T-helper 2 cell treated with Interferon-gamma antibody and Interleukin-4, amounts not matched to agents 5 μg/mL and 100 μg/mL, for 36 hours (primary cell): ENCODE measurements around the gene RNF103.
A peak's percentile ranks its signal among the peaks of the same experiment; 100 is the strongest.
"Not testable (repeated sequence)": the region's sequence is repeated elsewhere in the genome, so short reads cannot be mapped to it uniquely, and the experiment has no call there.

Source experiments
- DNase-seq: peaks from one replicate; pipeline ENCODE4 v3.0.0; 2021; ENCODE audit warnings: low spot score
- H3K27ac Mint-ChIP-seq: one replicate; pipeline ENCODE4 v1.8.0; 2021; ENCODE audit warnings: mild to moderate bottlenecking, mixed read lengths
- H3K27me3 Mint-ChIP-seq: one replicate; pipeline ENCODE4 v1.8.0; 2021; ENCODE audit warnings: low read depth, mixed read lengths
- H3K36me3 Mint-ChIP-seq: one replicate; pipeline ENCODE4 v1.8.0; 2021; ENCODE audit warnings: low read depth, mixed read lengths
- H3K4me1 Mint-ChIP-seq: one replicate; pipeline ENCODE4 v1.8.0; 2021; ENCODE audit warnings: low read depth, mixed read lengths
- H3K4me3 Mint-ChIP-seq: one replicate; pipeline ENCODE4 v1.8.0; 2022; ENCODE audit warnings: mild to moderate bottlenecking, moderate library complexity, mixed read lengths
- H3K9me3 Mint-ChIP-seq: one replicate; pipeline ENCODE4 v1.8.0; 2021; ENCODE audit warnings: mixed read lengths

The RNF103 gene

GRCh38 chr2:86616502-86616901 lies 7.2 kb downstream of the RNF103 start:
- no peak overlapping the region for H3K27ac Mint-ChIP-seq
- H3K9me3 Mint-ChIP-seq = no peaks in the 10 kb centered on the region
- no peak overlapping the region for H3K4me3 Mint-ChIP-seq
- H3K4me1 Mint-ChIP-seq = peaks cover 30% of the 10 kb centered on the region
- H3K36me3 Mint-ChIP-seq = peaks cover 62% of the 10 kb centered on the region
- no peak for DNase-seq
- no peaks in the 10 kb centered on the region for H3K27me3 Mint-ChIP-seq

GRCh38 chr2:86615596-86615995 lies 8.1 kb downstream of the RNF103 start:
- Mint-ChIP-seq H3K36me3 (peaks cover 71% of the 10 kb centered on the region), H3K4me3 (no peak overlapping the region), H3K27ac (no peak overlapping the region), H3K9me3 (no peaks in the 10 kb centered on the region), H3K4me1 (peaks cover 28% of the 10 kb centered on the region), H3K27me3 (no peaks in the 10 kb centered on the region)
- DNase-seq = no peak

DNA sequence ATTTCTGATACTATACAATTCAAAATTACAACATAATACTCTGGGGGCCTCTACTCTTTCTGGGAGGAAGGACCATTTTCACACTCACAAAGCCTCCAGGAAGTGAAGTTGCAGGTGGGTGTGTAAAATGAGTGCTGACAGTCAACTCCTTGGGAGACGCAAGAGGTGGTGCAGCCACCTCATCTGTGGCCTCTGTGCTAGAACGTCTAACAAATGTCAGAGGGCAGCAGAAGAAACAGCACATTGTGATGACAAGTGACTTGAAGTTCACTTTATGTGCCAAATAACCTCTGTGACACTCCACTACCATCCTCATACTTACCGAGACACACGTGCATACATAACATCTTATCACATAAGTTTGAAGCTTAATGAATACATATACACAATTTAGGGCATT lies 10.2 kb downstream of the RNF103 start:
- peaks cover 69% of the 10 kb centered on the region for H3K36me3 Mint-ChIP-seq
- no peak for DNase-seq
- H3K27ac Mint-ChIP-seq = no peak overlapping the region
- H3K4me1 Mint-ChIP-seq = peaks cover 19% of the 10 kb centered on the region
- H3K9me3 Mint-ChIP-seq = no peaks in the 10 kb centered on the region
- H3K27me3 Mint-ChIP-seq = no peaks in the 10 kb centered on the region
- H3K4me3 Mint-ChIP-seq = no peak overlapping the region

- no peaks in the 10 kb centered on the region for H3K27me3 Mint-ChIP-seq
- peaks cover 52% of the 10 kb centered on the region for H3K36me3 Mint-ChIP-seq
- DNase-seq = no peak
- no peak overlapping the region for H3K27ac Mint-ChIP-seq
- no peak overlapping the region for H3K4me3 Mint-ChIP-seq
- H3K4me1 Mint-ChIP-seq = peaks cover 12% of the 10 kb centered on the region
- H3K9me3 Mint-ChIP-seq = no peaks in the 10 kb centered on the region
Measured at GRCh38 chr2:86610871-86611270, 12.8 kb downstream of the RNF103 start.

- no peak overlapping the region for H3K4me3 Mint-ChIP-seq
- no peaks in the 10 kb centered on the region for H3K27me3 Mint-ChIP-seq
- peaks cover 60% of the 10 kb centered on the region for H3K36me3 Mint-ChIP-seq
- no peaks in the 10 kb centered on the region for H3K9me3 Mint-ChIP-seq
- H3K27ac Mint-ChIP-seq = no peak overlapping the region
- no peak for DNase-seq
- peaks cover 15% of the 10 kb centered on the region for H3K4me1 Mint-ChIP-seq
Measured at GRCh38 chr2:86608832-86609410, 14.7 kb downstream of the RNF103 start.

DNA sequence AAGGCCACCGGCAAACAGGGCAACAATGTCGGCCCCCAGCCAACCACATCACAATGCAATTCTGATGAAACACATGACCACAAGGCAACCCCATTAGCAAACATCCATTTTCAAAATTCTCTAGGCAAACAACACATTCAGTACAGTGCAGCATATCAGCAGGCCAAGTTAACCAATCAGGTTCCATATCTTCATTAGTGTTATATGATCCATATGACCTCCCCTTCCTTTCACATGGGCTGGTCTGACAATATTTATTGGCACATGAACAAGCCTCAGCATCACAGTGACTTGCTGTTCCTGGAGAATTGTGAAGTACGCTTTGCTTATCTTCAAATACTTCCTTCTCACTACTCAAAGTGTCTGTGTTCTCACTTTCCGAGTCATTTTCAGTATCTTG lies 19.8 kb downstream of the RNF103 start:
- Mint-ChIP-seq H3K4me1 (peaks cover 6% of the 10 kb centered on the region), H3K27ac (no peak overlapping the region), H3K36me3 (peaks cover 33% of the 10 kb centered on the region), H3K9me3 (no peaks in the 10 kb centered on the region), H3K4me3 (no peak overlapping the region), H3K27me3 (no peaks in the 10 kb centered on the region)
- no peak for DNase-seq

DNA sequence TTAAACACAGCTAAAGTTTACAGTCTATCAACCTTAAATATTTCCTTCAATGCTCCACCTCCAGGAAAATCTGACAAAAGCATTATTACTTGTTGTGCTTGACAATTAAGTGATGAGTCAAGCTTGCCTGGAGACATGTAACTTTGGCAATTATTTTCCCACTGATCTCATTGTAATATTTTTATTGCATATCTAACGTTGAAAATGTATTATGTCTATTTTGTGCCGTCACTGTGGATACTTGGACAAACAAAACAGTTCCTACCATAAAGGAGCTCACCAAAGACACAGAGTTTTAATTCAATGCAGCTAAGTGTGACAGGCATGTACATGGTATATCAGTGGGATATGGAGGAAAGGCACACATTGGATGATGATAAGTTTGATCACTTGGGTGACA lies 24.7 kb downstream of the RNF103 start:
- H3K27me3 Mint-ChIP-seq = peaks cover 5% of the 10 kb centered on the region

GRCh38 chr2:86596118-86596517 lies 27.5 kb downstream of the RNF103 start:
- Mint-ChIP-seq H3K36me3 (no peaks in the 10 kb centered on the region), H3K4me1 (no peaks in the 10 kb centered on the region), H3K9me3 (no peaks in the 10 kb centered on the region)

More for the DNA sequence above, 24.7 kb downstream of the RNF103 start:
- Mint-ChIP-seq H3K36me3 (peaks cover 9% of the 10 kb centered on the region), H3K4me1 (no peaks in the 10 kb centered on the region), H3K27ac (no peak overlapping the region), H3K9me3 (no peaks in the 10 kb centered on the region), H3K4me3 (no peak overlapping the region)
- no peak for DNase-seq

DNA sequence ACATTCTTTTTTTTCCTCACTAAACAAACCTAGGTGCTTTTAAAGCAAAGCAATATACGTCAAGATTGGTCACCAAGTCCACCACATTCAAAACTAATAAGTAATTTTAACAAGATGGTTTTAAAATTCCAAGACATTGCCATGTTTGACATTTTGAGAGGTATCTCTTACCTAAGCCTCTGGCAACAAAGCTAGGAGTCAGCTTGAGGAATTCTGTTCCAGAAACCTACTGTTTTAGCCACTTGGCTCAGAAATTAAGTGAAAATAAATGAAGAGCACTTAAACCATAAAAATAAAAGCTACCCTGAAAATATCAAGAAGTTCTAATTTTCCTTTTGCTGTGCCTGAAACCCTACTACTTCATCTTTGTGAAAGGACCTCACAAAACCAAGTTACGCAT lies 30.4 kb downstream of the RNF103 start:
- no peaks in the 10 kb centered on the region for H3K4me1 Mint-ChIP-seq
- H3K9me3 Mint-ChIP-seq = peaks cover 4% of the 10 kb centered on the region
- no peak overlapping the region for H3K27ac Mint-ChIP-seq
- no peak overlapping the region for H3K4me3 Mint-ChIP-seq
- DNase-seq = no peak
- H3K36me3 Mint-ChIP-seq = no peaks in the 10 kb centered on the region
- peaks cover 20% of the 10 kb centered on the region for H3K27me3 Mint-ChIP-seq

More at GRCh38 chr2:86596118-86596517, 27.5 kb downstream of the RNF103 start:
- no peak for DNase-seq
- peaks cover 20% of the 10 kb centered on the region for H3K27me3 Mint-ChIP-seq
- H3K27ac Mint-ChIP-seq = no peak overlapping the region
- H3K4me3 Mint-ChIP-seq = no peak overlapping the region

- no peak overlapping the region for H3K27ac Mint-ChIP-seq
- H3K4me1 Mint-ChIP-seq = no peaks in the 10 kb centered on the region
- no peak overlapping the region for H3K4me3 Mint-ChIP-seq
- H3K36me3 Mint-ChIP-seq = no peaks in the 10 kb centered on the region
- peaks cover 20% of the 10 kb centered on the region for H3K27me3 Mint-ChIP-seq
- no peak for DNase-seq
- peaks cover 4% of the 10 kb centered on the region for H3K9me3 Mint-ChIP-seq
Measured at GRCh38 chr2:86592547-86593230, 31.0 kb downstream of the RNF103 start.

DNA sequence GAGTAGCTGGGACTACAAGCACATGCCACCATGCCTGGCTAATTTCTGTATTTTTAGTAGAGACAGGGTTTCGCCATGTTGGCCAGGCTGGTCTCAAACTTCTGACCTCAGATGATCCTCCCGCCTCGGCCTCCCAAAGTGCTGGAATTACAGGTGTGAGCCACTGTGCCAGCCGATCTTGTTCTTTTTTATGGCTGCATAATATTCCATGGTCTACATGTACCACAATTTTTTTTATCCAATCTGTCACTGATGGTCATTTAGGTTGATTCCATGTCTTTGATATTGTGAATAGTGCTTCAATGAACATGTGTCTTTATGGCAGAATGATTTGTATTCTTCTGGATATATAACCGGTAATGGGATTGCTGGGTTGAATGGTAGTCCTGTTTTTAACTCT lies 34.0 kb downstream of the RNF103 start:
- Mint-ChIP-seq H3K27me3 (peaks cover 20% of the 10 kb centered on the region), H3K9me3 (peaks cover 19% of the 10 kb centered on the region)
- not testable (repeated sequence) for H3K4me3 Mint-ChIP-seq

DNA sequence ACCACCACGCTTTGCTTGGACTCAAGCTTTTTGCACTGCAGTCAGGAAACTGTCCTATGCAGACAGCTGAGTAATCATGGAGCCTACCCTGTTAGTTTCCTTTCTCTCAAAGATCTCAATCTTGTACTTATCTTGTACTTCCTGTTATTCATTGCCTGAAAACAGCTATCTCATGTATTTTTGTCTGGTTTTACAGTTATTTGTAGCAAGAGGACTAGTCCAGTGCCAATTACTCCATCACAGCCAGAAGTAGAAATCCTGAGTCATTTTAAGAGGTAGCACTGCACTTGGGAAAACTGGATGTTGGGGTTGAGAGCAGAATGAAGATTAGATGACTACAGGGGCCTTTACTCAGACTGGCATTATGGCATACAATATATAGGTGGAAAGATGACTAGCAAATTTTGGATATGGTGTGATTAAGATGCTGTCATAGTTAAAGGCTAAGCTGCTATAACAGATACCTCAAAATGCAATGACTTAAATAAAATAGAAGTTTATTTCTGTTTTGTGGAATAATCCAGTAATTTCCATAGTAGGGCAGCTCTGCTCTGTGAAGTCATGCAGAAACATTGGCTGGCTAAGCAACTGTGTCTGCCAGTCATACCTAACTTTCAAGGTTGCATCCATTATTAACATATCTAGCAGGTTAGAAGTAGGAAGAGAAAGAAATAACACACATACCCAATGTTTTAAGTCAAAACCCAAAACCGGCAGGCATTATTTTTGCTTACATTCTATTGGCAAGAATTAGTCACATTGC lies 39.3 kb downstream of the RNF103 start:
- no peaks in the 10 kb centered on the region for H3K27me3 Mint-ChIP-seq

More for the DNA sequence above, 34.0 kb downstream of the RNF103 start:
- DNase-seq, H3K36me3 Mint-ChIP-seq, H3K4me1 Mint-ChIP-seq, H3K27ac Mint-ChIP-seq: not testable (repeated sequence)

DNA sequence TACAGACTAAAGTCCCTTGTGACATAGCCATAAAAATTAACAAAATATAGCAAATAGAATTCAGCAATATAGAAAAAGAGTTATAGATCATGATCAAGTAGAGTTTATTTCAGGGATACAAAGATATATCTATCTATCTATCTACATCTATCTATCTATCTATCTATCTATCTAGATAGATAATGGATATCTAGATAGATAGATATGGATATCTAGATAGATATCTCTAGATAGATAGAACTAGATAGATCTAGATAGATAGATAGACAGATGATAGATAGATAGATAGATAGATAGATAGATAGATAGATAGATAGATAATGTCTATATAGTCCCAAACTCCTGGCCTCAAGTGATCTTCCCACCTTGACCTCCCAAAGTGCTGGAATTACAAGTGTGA lies 43.1 kb downstream of the RNF103 start:
- no peaks in the 10 kb centered on the region for H3K27me3 Mint-ChIP-seq
- no peak overlapping the region for H3K4me3 Mint-ChIP-seq
- H3K9me3 Mint-ChIP-seq = peaks cover 44% of the 10 kb centered on the region
- H3K4me1 Mint-ChIP-seq = peaks cover 18% of the 10 kb centered on the region
- H3K27ac Mint-ChIP-seq = no peak overlapping the region
- no peak for DNase-seq
- H3K36me3 Mint-ChIP-seq = peaks cover 7% of the 10 kb centered on the region

More for the DNA sequence above, 39.3 kb downstream of the RNF103 start:
- Mint-ChIP-seq H3K36me3 (peaks cover 8% of the 10 kb centered on the region), H3K4me1 (peaks cover 22% of the 10 kb centered on the region), H3K9me3 (peaks cover 39% of the 10 kb centered on the region), H3K27ac (peak overlapping the region; percentile 94), H3K4me3 (peak overlapping the region; percentile 69)
- DNase-seq = peak; percentile 39

DNA sequence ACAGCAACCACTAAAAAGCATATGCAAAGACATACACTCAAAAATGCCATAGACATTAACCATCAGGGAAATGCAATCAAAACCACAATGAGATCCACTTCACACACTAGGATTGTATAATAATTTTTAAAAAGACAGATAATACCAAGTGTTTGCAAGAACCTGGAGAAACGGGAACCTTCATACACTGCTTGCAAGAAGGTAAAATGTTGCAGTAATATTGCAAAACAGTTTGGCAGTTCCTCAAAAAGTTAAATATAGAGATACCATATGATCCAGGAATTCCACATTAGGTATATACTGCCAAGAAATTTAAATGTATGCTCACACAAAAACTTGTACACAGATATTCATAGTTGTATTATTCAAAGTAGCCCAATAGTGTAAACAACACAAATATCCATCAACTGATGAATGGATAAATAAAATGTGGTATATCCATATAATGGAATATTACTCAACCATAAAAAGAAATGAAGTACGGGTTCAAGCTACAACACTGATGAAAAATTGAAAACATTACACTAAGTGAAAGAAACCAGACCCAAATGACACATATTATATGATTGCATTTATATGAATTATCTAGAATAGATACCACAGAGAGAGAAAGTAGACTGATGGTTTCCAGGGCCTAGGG lies 45.7 kb downstream of the RNF103 start:
- Mint-ChIP-seq H3K4me3 (no peak overlapping the region), H3K4me1 (no peaks in the 10 kb centered on the region), H3K9me3 (peaks cover 30% of the 10 kb centered on the region), H3K36me3 (peaks cover 1% of the 10 kb centered on the region), H3K27ac (no peak overlapping the region), H3K27me3 (no peaks in the 10 kb centered on the region)
- no peak for DNase-seq
